H1 (cell line): ENCODE results near the gene TMA7B. TPM values are rescaled to one million over a fixed set of nuclear protein-coding genes. Genes with fewer than 3 reads are reported as not detected.

Experiments used
- CTCF ChIA-PET: fragments of 300-600 bp; sonication (Branson Sonifier 250); formaldehyde crosslinking; loops from one replicate; lab custom pipeline; 2021; ENCODE audit not compliant: partially characterized antibody; lab: Charles Lee
- POLR2A ChIA-PET: fragments of 300-600 bp; sonication (Branson Sonifier 250); formaldehyde crosslinking; loops from one replicate; lab custom pipeline; 2021; ENCODE audit warnings: inconsistent platforms; ENCODE audit not compliant: partially characterized antibody; lab: Charles Lee
- DNase-seq, 2 experiments: peaks; one replicate each; pipeline versions ENCODE4 v3.0.0 to v3.0.0-alpha.2; 2010 to 2022; ENCODE audit warnings: low spot score in 2 of 2, low read depth in 1 of 2, mixed read lengths in 1 of 2
- FAIRE-seq: peaks from 2 replicates; lab custom pipeline; 2011; peaks lifted over from hg19 to GRCh38; lab: Jason Lieb, UNC
- H2AFZ ChIP-seq: 2 replicates; pipeline ENCODE4 v1.8.1; 2012; ENCODE audit warnings: low read length, inconsistent platforms
- H2AK5ac ChIP-seq: 2 replicates; pipeline ENCODE4 v1.6.1; 2013; ENCODE audit warnings: low read depth, low read length
- H2BK120ac ChIP-seq: replicated peaks from 2 replicates; pipeline ENCODE3; 2013; ENCODE audit warnings: low read depth, low read length, inconsistent platforms
- H2BK12ac ChIP-seq: 2 replicates; pipeline ENCODE4 v1.6.1; 2013; ENCODE audit warnings: low read depth, low read length
- H2BK15ac ChIP-seq: 2 replicates; pipeline ENCODE4 v1.6.1; 2013; ENCODE audit warnings: low read length
- H2BK20ac ChIP-seq: 2 replicates; pipeline ENCODE4 v1.6.1; 2013; ENCODE audit warnings: low read length
- H2BK5ac ChIP-seq: 2 replicates; pipeline ENCODE4 v1.6.1; 2013; ENCODE audit warnings: low read depth, low read length
- H3K14ac ChIP-seq: 2 replicates; pipeline ENCODE4 v1.6.1; 2013; ENCODE audit warnings: inconsistent platforms; ENCODE audit not compliant: insufficient read length
- H3K18ac ChIP-seq: 2 replicates; pipeline ENCODE4 v1.6.1; 2013; ENCODE audit warnings: low read length; ENCODE audit errors: extremely low read depth
- H3K23ac ChIP-seq: 2 replicates; pipeline ENCODE4 v1.6.1; 2013; ENCODE audit warnings: inconsistent platforms; ENCODE audit not compliant: insufficient read length
- H3K23me2 ChIP-seq: 2 replicates; pipeline ENCODE4 v1.6.1; 2013; ENCODE audit warnings: low read depth, low read length
- H3K27ac ChIP-seq: 2 replicates; pipeline ENCODE4 v1.6.1; 2011; ENCODE audit warnings: low read depth, low read length, inconsistent platforms
- H3K27me3 ChIP-seq, 4 experiments: replicated peaks in 1 of 4; 1 replicate in 1 of 4; 2 replicates in 3 of 4; pipeline versions ENCODE4 v1.6.1 to v1.8.1; 2011 to 2013; ENCODE audit warnings: low read length in 3 of 4, mild to moderate bottlenecking in 3 of 4, inconsistent platforms in 2 of 4, mixed read lengths in 2 of 4, moderate library complexity in 1 of 4; ENCODE audit not compliant: control insufficient read depth in 3 of 4, insufficient read depth in 3 of 4; ENCODE audit errors: extremely low read depth in 1 of 4
- H3K36me3 ChIP-seq, 4 experiments: 2 replicates each; pipeline versions ENCODE4 v1.6.1 to v1.8.1; 2011 to 2013; ENCODE audit warnings: mild to moderate bottlenecking in 4 of 4, low read length in 3 of 4, moderate library complexity in 2 of 4, control low read depth in 1 of 4, inconsistent platforms in 1 of 4; ENCODE audit not compliant: insufficient read depth in 4 of 4, control insufficient read depth in 2 of 4
- H3K4ac ChIP-seq: replicated peaks from 2 replicates; pipeline ENCODE3; 2013; ENCODE audit warnings: low read length, low read depth, mixed read lengths, inconsistent platforms; ENCODE audit not compliant: insufficient read length
- H3K4me1 ChIP-seq, 4 experiments: replicated peaks in 1 of 4; 1 replicate in 1 of 4; 2 replicates in 3 of 4; pipeline versions ENCODE4 v1.6.1 to v1.8.1; 2011 to 2013; ENCODE audit warnings: low read length in 3 of 4, inconsistent platforms in 2 of 4, mixed read lengths in 1 of 4; ENCODE audit not compliant: insufficient read depth in 4 of 4, control insufficient read depth in 3 of 4
- H3K4me2 ChIP-seq, 2 experiments: 2 replicates each; pipeline versions ENCODE4 v1.6.1 to v1.8.1; 2011 to 2013; ENCODE audit warnings: low read depth in 2 of 2, low read length in 2 of 2, control low read depth in 1 of 2, inconsistent platforms in 1 of 2, mild to moderate bottlenecking in 1 of 2; ENCODE audit not compliant: insufficient read depth in 1 of 2
- H3K4me3 ChIP-seq, 4 experiments: fragments of 200-600, 300-600 bp in 1 of 4; sonication (generic), shearing (Covaris generic), sonication (Bioruptor Twin) in 1 of 4; 2 replicates each; pipeline versions ENCODE4 v1.5.1 to v1.8.1; 2011 to 2016; ENCODE audit warnings: low read length in 4 of 4, low read depth in 3 of 4, control low read depth in 2 of 4, inconsistent platforms in 2 of 4, mild to moderate bottlenecking in 2 of 4, mixed read lengths in 1 of 4, moderate library complexity in 1 of 4; ENCODE audit not compliant: insufficient read depth in 2 of 4; ENCODE audit errors: extremely low read depth in 1 of 4
- H3K56ac ChIP-seq: replicated peaks from 2 replicates; pipeline ENCODE3; 2013; ENCODE audit warnings: low read depth, mild to moderate bottlenecking, mixed read lengths, low read length, inconsistent platforms; ENCODE audit not compliant: insufficient read length
- H3K79me1 ChIP-seq: 2 replicates; pipeline ENCODE4 v1.6.1; 2013; ENCODE audit warnings: low read depth, low read length, control low read depth
- H3K79me2 ChIP-seq, 2 experiments: 2 replicates each; pipeline versions ENCODE4 v1.6.1 to v1.8.1; 2012 to 2013; ENCODE audit warnings: low read length in 2 of 2, mild to moderate bottlenecking in 2 of 2, inconsistent platforms in 1 of 2; ENCODE audit not compliant: insufficient read depth in 2 of 2, control insufficient read depth in 1 of 2
- H3K9ac ChIP-seq, 4 experiments: replicated peaks in 1 of 4; 1 replicate in 1 of 4; 2 replicates in 3 of 4; pipeline versions ENCODE4 v1.6.1 to v1.8.1; 2011 to 2013; ENCODE audit warnings: low read depth in 3 of 4, low read length in 3 of 4, control low read depth in 2 of 4, mild to moderate bottlenecking in 2 of 4, moderate library complexity in 2 of 4, inconsistent platforms in 1 of 4; ENCODE audit errors: extremely low read depth in 1 of 4
- H3K9me3 ChIP-seq, 2 experiments: 2 replicates each; pipeline versions ENCODE4 v1.6.1 to v1.8.1; 2012 to 2013; ENCODE audit warnings: mild to moderate bottlenecking in 2 of 2, moderate library complexity in 2 of 2, control low read depth in 1 of 2, inconsistent platforms in 1 of 2, low read depth in 1 of 2, low read length in 1 of 2, mixed read lengths in 1 of 2; ENCODE audit not compliant: insufficient read depth in 2 of 2
- H4K20me1 ChIP-seq, 2 experiments: replicated peaks in 1 of 2; 2 replicates each; pipeline versions ENCODE3 to v1.8.1; 2011 to 2013; ENCODE audit warnings: inconsistent platforms in 2 of 2, low read length in 2 of 2, mild to moderate bottlenecking in 1 of 2; ENCODE audit not compliant: insufficient read depth in 2 of 2, control insufficient read depth in 1 of 2
- H4K5ac ChIP-seq: 2 replicates; pipeline ENCODE4 v1.6.1; 2013; ENCODE audit warnings: low read length, low read depth, mixed read lengths, inconsistent platforms; ENCODE audit not compliant: insufficient read length
- H4K8ac ChIP-seq: 2 replicates; pipeline ENCODE4 v1.8.0; 2013; ENCODE audit warnings: mild to moderate bottlenecking, moderate library complexity, low read length, inconsistent platforms; ENCODE audit not compliant: insufficient read depth; ENCODE audit errors: extremely low read depth
- H4K91ac ChIP-seq: replicated peaks from 2 replicates; pipeline ENCODE3; 2013; ENCODE audit warnings: low read length, mixed read lengths, inconsistent platforms; ENCODE audit not compliant: insufficient read length
- ATF3 ChIP-seq: IDR thresholded peaks from 2 replicates; pipeline ENCODE4 v1.6.1; 2011; ENCODE audit warnings: low read depth, mild to moderate bottlenecking, low read length; ENCODE audit not compliant: insufficient read depth
- BCL11A ChIP-seq, 2 experiments: IDR thresholded peaks; one replicate each; pipeline ENCODE4 v1.6.1; 2011; ENCODE audit warnings: low read depth in 2 of 2, low read length in 2 of 2, mild to moderate bottlenecking in 2 of 2
- CEBPB ChIP-seq: IDR thresholded peaks from 2 replicates; pipeline ENCODE4 v1.6.1; 2012; ENCODE audit warnings: low read depth, low read length
- CHD2 ChIP-seq: IDR thresholded peaks from 2 replicates; pipeline ENCODE4 v1.6.1; 2012; ENCODE audit warnings: low read length, improper control_type of control experiment
- GTF2F1 ChIP-seq: IDR thresholded peaks from 2 replicates; pipeline ENCODE4 v1.6.1; 2012; ENCODE audit warnings: low read depth, low read length, improper control_type of control experiment, borderline replicate concordance
- MAFK ChIP-seq: IDR thresholded peaks from 2 replicates; pipeline ENCODE4 v1.6.1; 2012; ENCODE audit warnings: low read depth, mild to moderate bottlenecking, improper control_type of control experiment, low read length
- NANOG ChIP-seq: IDR thresholded peaks from 2 replicates; pipeline ENCODE4 v1.6.1; 2011; ENCODE audit warnings: low read length, low read depth, mild to moderate bottlenecking, inconsistent platforms; ENCODE audit not compliant: insufficient read depth, poor library complexity, severe bottlenecking
- SIRT6 ChIP-seq: IDR thresholded peaks from one replicate; pipeline ENCODE4 v1.7.1; 2012; ENCODE audit warnings: low read length, inconsistent platforms
- SRF ChIP-seq: IDR thresholded peaks from 2 replicates; pipeline ENCODE4 v1.6.1; 2011; ENCODE audit warnings: mild to moderate bottlenecking, low read depth, low read length, moderate library complexity
- TAF1 ChIP-seq: IDR thresholded peaks from 2 replicates; pipeline ENCODE4 v1.6.1; 2011; ENCODE audit warnings: mild to moderate bottlenecking, low read depth, low read length
- TAF7 ChIP-seq: optimal IDR thresholded peaks from 2 replicates; pipeline ENCODE3; 2011; ENCODE audit warnings: low read depth, mild to moderate bottlenecking, inconsistent platforms, low read length, moderate library complexity, borderline replicate concordance
- TCF12 ChIP-seq: IDR thresholded peaks from 2 replicates; pipeline ENCODE4 v1.6.1; 2011; ENCODE audit warnings: low read depth, mild to moderate bottlenecking, low read length
- ZNF274 ChIP-seq: IDR thresholded peaks from 2 replicates; pipeline ENCODE4 v1.7.0; 2012; ENCODE audit warnings: low read length, borderline replicate concordance; ENCODE audit errors: extremely low read depth
- WGBS, 2 experiments: shearing (Covaris generic) in 1 of 2; methylation state at CpG; one replicate each; pipeline versions ENCODE4 v1.1.6 to v1.1.7; 2013 to 2015; ENCODE audit warnings: low lambda C conversion rate in 2 of 2, mixed read lengths in 2 of 2, inconsistent platforms in 1 of 2, low coverage in 1 of 2, missing lambda C conversion rate in 1 of 2; ENCODE audit not compliant: insufficient replicate concordance in 2 of 2, insufficient coverage in 1 of 2, insufficient read length in 1 of 2; ENCODE audit errors: extremely low coverage in 1 of 2, missing lambda C conversion rate in 1 of 2; 5-methylcytosine and 5-hydroxymethylcytosine counted together
- polyA plus RNA-seq, 7 experiments: library from polyadenylated mRNA; depleted of rRNA in 3 of 7; stranded (reverse) in 5 of 7; unstranded in 2 of 7; fragments of >200 nt in 5 of 7; fragments of 200-250 nt in 2 of 7; gene quantifications; 1 replicate in 5 of 7; 2 replicates in 1 of 7; 4 replicates in 1 of 7; pipeline versions ENCODE4 v1.2.1 to v1.2.3, GENCODE V29; 2011 to 2013; ENCODE audit warnings: missing spikeins in 2 of 7, mixed read lengths in 2 of 7
- total RNA-seq: library from RNA; stranded (reverse); fragmentation: NEBNext Ultra II Directional; extraction: Animal tissue kit (Norgen Biotek cat#: 25700); gene quantifications from 2 replicates; pipeline ENCODE4 v1.2.1, GENCODE V29; 2021

The TMA7B gene
- total and polyA plus RNA-seq, 2 of the 8 experiments (the other 6 are each of a cell fraction or from before 2014, with no cell fraction given), result not detected

DNA sequence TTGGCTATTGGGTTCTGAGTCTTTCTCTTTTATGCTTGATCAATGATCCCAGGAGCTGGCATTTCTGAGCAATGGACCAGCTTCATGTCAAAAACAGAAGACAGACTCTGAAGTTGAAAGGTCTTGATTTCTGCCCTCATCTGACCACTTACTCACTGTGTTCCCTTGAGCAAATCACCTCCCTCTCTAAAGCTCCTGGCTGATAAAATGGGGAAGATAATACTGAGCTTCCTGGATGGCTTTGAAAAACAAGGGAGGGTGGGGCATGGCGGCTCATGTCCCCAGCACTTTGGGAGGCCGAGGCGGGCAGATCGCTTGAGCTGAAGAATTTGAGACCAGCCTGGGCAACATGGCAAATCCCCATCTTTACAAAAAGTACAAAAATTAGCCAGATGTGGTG lies 40.9 kb downstream of the TMA7B start:
- no peak for FAIRE-seq
- POLR2A ChIA-PET, result interaction anchor here (0.9 to 6.5 kb wide), 5 partner anchors 8 to 71 kb away, joined by 3 to 44 read pairs (median 4); no protein-coding TSS in a partner anchor
- CTCF ChIA-PET, result interaction anchor here (0.6 to 16.1 kb wide), 14 partner anchors 8 to 525 kb away, joined by 3 to 159 read pairs (median 4); no protein-coding TSS in a partner anchor
- TF ChIP-seq CEBPB (no peak), TAF1 (no peak), ATF3 (no peak), TAF7 (no peak), GTF2F1 (no peak), SIRT6 (no peak), TCF12 (no peak), ZNF274 (no peak), NANOG (no peak), SRF (no peak), CHD2 (no peak), BCL11A (IDR thresholded peaks at IDR 0.05; ENCODE audit: low read depth in 2 of 2, low read length in 2 of 2) (no peak), MAFK (no peak)

More for the DNA sequence above, 40.9 kb downstream of the TMA7B start:
- Histone ChIP-seq H3K9me3 (no peaks in the 10 kb centered on the region), H3K9ac (no peak overlapping the region), H3K18ac (no peak overlapping the region; the same call in 1 of the 2 replicates), H3K27me3 (no peaks in the 10 kb centered on the region; a peak in 1 of 7 replicates), H2AK5ac (no peak overlapping the region), H2BK20ac (no peak overlapping the region), H3K79me1 (peaks cover 4% of the 10 kb centered on the region; the same call in 1 of the 2 replicates), H2BK12ac (no peak overlapping the region), H3K56ac (no peak overlapping the region), H3K4ac (no peak overlapping the region), H4K5ac (no peak overlapping the region), H4K8ac (no peak overlapping the region), H2AFZ (no peak overlapping the region), H3K27ac (no peak overlapping the region), H2BK120ac (no peak overlapping the region), H3K23ac (no peak overlapping the region), H3K36me3 (no peaks in the 10 kb centered on the region), H3K23me2 (no peaks in the 10 kb centered on the region), H3K79me2 (peaks cover 3 to 60% of the 10 kb centered on the region in 2 experiments), H3K14ac (no peak overlapping the region), H3K4me2 (no peak overlapping the region), H4K91ac (no peak overlapping the region), H3K4me3 (no peak overlapping the region), H2BK15ac (peak overlapping the region; percentile 3; the same call in 1 of the 2 replicates), H3K4me1 (peaks cover 23 to 57% (median 42%) of the 10 kb centered on the region in 4 experiments), H2BK5ac (0 out of 2 replicates have a peak overlapping the region, but pooled peaks have one; percentile 2), H4K20me1 (peaks cover 0 to 4% of the 10 kb centered on the region in 2 experiments)
- no peak for DNase-seq
- WGBS, 2 experiments, result 94% methylated on average over 4 of the region's 4 CpGs; no CpG with 5 or more reads in 1 of the 2 experiments
